NCI-H2107 treated with DMSO at 0.1 percent for 48 hours (cell line): ENCODE results near the gene RALGAPA1.

Experiments
- DNase-seq: peaks from one replicate; lab custom pipeline; 2025; ENCODE audit not compliant: unreplicated experiment; lab: John Stamatoyannopoulos, UW

RALGAPA1 gene

DNA sequence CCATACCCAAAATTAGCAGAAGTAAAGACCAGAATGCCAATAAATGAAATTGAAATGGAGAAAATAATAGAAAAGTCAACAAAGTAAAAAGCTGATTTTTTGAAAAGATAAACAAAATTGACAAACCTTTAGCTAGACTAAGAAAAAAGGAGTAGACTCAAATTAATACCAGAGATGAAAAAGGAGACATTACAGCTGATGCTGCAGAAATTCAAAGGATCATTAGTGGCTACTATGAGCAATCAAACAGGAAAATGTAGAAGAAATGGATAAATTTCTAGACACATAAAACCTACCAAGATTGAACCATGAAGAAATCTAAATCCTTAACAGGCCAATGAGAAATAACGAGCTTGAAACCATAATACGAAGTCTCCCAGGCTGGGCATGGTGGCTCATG, 309.9 kb downstream of the RALGAPA1 start:
- no peak for DNase-seq

DNA sequence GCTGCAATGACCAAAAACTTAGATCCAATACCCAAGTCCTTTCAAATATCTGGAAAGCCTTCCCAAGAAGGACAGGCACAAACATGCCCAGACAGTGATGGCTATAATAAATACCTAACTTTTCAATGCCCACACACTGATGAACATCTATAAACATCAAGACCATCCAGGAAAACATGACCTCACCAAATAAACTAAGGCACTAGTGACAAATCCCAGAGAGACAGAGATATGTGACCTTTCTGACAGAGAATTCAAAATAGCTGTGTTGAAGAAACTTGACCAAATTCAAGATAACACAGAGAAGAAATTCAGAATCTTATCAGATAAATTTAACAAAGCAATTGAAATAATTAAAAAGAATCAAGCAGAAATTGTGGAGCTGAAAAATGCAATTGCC, 313.8 kb downstream of the RALGAPA1 start:
- DNase-seq, result no peak

DNA sequence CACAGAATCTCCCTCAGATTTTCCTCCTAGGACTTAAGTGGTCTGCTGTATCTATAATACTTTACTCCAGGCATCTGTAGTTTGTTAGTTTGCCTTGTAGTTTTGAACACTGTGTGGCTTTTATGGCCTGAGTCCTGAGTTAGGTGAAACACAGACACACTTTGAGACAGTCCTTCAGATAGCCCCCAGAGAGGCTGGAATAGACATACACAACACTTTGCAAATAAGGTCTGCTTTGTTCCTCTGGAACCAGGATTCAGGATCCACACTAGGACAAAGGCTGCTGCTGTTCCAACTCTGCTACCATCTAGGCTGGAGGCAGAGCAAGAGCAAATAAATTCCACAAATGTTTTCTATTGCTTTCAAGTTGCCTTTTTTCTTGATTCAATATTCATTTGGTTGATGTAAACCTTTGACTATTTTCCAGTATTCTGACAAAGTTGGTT, 316.5 kb downstream of the RALGAPA1 start:
- no peak for DNase-seq
